Liver (tissue), 9 donors: ENCODE measurements around the gene GAP43. TPM values are rescaled to one million over a fixed set of nuclear protein-coding genes. Genes with fewer than 3 reads are reported as not detected.

Experiments used
- DNase-seq: peaks from one replicate; pipeline ENCODE4 v3.0.0-alpha.2; 2017; ENCODE audit warnings: low spot score
- H3K27ac ChIP-seq, 2 donors: one replicate each; pipeline ENCODE4 v1.7.0; 2013; ENCODE audit warnings: inconsistent platforms in 2 of 2, low read length in 2 of 2, control low read depth in 1 of 2, low read depth in 1 of 2, mild to moderate bottlenecking in 1 of 2
- H3K27me3 ChIP-seq, 4 donors: one replicate each; pipeline versions ENCODE4 v1.6.1 to v1.7.0; 2013; ENCODE audit warnings: low read length in 3 of 4, inconsistent platforms in 1 of 4, mild to moderate bottlenecking in 1 of 4, moderate library complexity in 1 of 4; ENCODE audit not compliant: control insufficient read depth in 4 of 4, insufficient read depth in 4 of 4
- H3K36me3 ChIP-seq, 4 donors: one replicate each; pipeline versions ENCODE4 v1.6.1 to v1.7.0; 2013; ENCODE audit warnings: low read length in 3 of 4, mild to moderate bottlenecking in 3 of 4, low read depth in 1 of 4, moderate library complexity in 1 of 4; ENCODE audit not compliant: control insufficient read depth in 4 of 4, insufficient read depth in 3 of 4
- H3K4me1 ChIP-seq, 4 donors: one replicate each; pipeline versions ENCODE4 v1.6.1 to v1.7.0; 2013; ENCODE audit warnings: low read length in 3 of 4, mild to moderate bottlenecking in 3 of 4, moderate library complexity in 1 of 4; ENCODE audit not compliant: control insufficient read depth in 4 of 4, insufficient read depth in 4 of 4
- H3K4me3 ChIP-seq, 3 donors: one replicate each; pipeline versions ENCODE4 v1.6.1 to v1.7.0; 2013; ENCODE audit warnings: low read length in 3 of 3, control low read depth in 1 of 3, low read depth in 1 of 3, mild to moderate bottlenecking in 1 of 3
- H3K9ac ChIP-seq, 2 donors: one replicate each; pipeline ENCODE4 v1.7.0; 2013; ENCODE audit warnings: low read length in 2 of 2, mild to moderate bottlenecking in 2 of 2, moderate library complexity in 2 of 2, control low read depth in 1 of 2, low read depth in 1 of 2
- H3K9me3 ChIP-seq, 4 donors: one replicate each; pipeline versions ENCODE4 v1.6.1 to v1.7.0; 2013; ENCODE audit warnings: low read length in 3 of 4; ENCODE audit not compliant: control insufficient read depth in 4 of 4
- ATF3 ChIP-seq: IDR thresholded peaks from 2 replicates; pipeline ENCODE4 v1.6.1; 2016; ENCODE audit warnings: antibody characterized with exemption
- CTCF ChIP-seq: fragments of 150-350 bp; IDR thresholded peaks from 2 replicates; pipeline ENCODE4 v1.5.1; 2017; ENCODE audit warnings: improper control_type of control experiment, low read depth, low read length; ENCODE audit not compliant: missing input control
- FOXA1 ChIP-seq: IDR thresholded peaks from 2 replicates; pipeline ENCODE4 v1.6.1; 2016; ENCODE audit warnings: antibody characterized with exemption
- FOXA2 ChIP-seq: IDR thresholded peaks from 2 replicates; pipeline ENCODE4 v1.6.1; 2016; ENCODE audit warnings: antibody characterized with exemption
- GABPA ChIP-seq, 2 donors: IDR thresholded peaks in 1 of 2; conservative IDR thresholded peaks in 1 of 2; 2 replicates each; pipeline ENCODE4 v1.6.1; 2016; ENCODE audit warnings: antibody characterized with exemption in 2 of 2, mild to moderate bottlenecking in 1 of 2, moderate library complexity in 1 of 2
- HNF4G ChIP-seq: IDR thresholded peaks from 2 replicates; pipeline ENCODE4 v1.6.1; 2016; ENCODE audit warnings: antibody characterized with exemption
- JUND ChIP-seq, 2 donors: IDR thresholded peaks; 2 replicates each; pipeline ENCODE4 v1.6.1; 2016; ENCODE audit warnings: antibody characterized with exemption in 2 of 2
- MAX ChIP-seq: IDR thresholded peaks from 2 replicates; pipeline ENCODE4 v1.6.1; 2016; ENCODE audit warnings: antibody characterized with exemption
- NR2F2 ChIP-seq: IDR thresholded peaks from 2 replicates; pipeline ENCODE4 v1.6.1; 2016; ENCODE audit warnings: antibody characterized with exemption
- RAD21 ChIP-seq, 2 donors: IDR thresholded peaks; 2 replicates each; pipeline ENCODE4 v1.6.1; 2016; ENCODE audit warnings: antibody characterized with exemption in 2 of 2, mild to moderate bottlenecking in 2 of 2
- RXRA ChIP-seq, 2 donors: IDR thresholded peaks; 2 replicates each; pipeline ENCODE4 v1.6.1; 2017 to 2018; ENCODE audit warnings: antibody characterized with exemption in 2 of 2, mild to moderate bottlenecking in 1 of 2
- SP1 ChIP-seq: IDR thresholded peaks from 2 replicates; pipeline ENCODE4 v1.6.1; 2018; ENCODE audit warnings: antibody characterized with exemption, mild to moderate bottlenecking
- TAF1 ChIP-seq: conservative IDR thresholded peaks from 2 replicates; pipeline ENCODE4 v1.6.1; 2016; ENCODE audit warnings: antibody characterized with exemption, mild to moderate bottlenecking
- YY1 ChIP-seq: IDR thresholded peaks from 2 replicates; pipeline ENCODE4 v1.6.1; 2016; ENCODE audit warnings: antibody characterized with exemption, mild to moderate bottlenecking
- ZBTB33 ChIP-seq: IDR thresholded peaks from 2 replicates; pipeline ENCODE4 v1.6.1; 2016; ENCODE audit warnings: antibody characterized with exemption
- WGBS: extraction: QIAGEN DNeasy Blood & Tissue Kit; methylation state at CpG from one replicate; pipeline ENCODE4 v1.1.7; 2013; 5-methylcytosine and 5-hydroxymethylcytosine counted together
- polyA plus RNA-seq, 2 donors: library from polyadenylated mRNA; stranded (reverse) in 1 of 2; unstranded in 1 of 2; fragments of 200-250 nt in 1 of 2; fragments of >200 nt in 1 of 2; fragmentation: Nextera tagmentation in 1 of 2; extraction: Ambion mirVana in 1 of 2; gene quantifications; one replicate each; pipeline versions ENCODE4 v1.2.1 to v1.2.3, GENCODE V29; 2013 to 2015
- total RNA-seq, 2 donors: library from RNA; depleted of rRNA; stranded (reverse); fragments of >200 nt; gene quantifications; one replicate each; pipeline ENCODE4 v1.2.3, GENCODE V29; 2014
- donor health status: healthy.
- donor health status: healthy.
- donor health status: healthy.
- donor health status: healthy.
- donor health status: healthy.

The GAP43 gene
- total and polyA plus RNA-seq, 4 donors, result 0.06 TPM; not detected in 3

- TF ChIP-seq RAD21 (IDR thresholded peaks at IDR 0.05), result no peak
- TF ChIP-seq NR2F2, result no peak
- no peak for TF ChIP-seq SP1
- no peak for TF ChIP-seq HNF4G
- no peak for TF ChIP-seq FOXA2
- TF ChIP-seq GABPA (IDR thresholded peaks at IDR 0.05 in 1 of 2, conservative IDR thresholded peaks at IDR 0.05 in 1 of 2), result no peak
- TF ChIP-seq ATF3, result no peak
- no peak for TF ChIP-seq MAX
- no peak for TF ChIP-seq RXRA (IDR thresholded peaks at IDR 0.05)
- no peak for TF ChIP-seq JUND (IDR thresholded peaks at IDR 0.05)
- TF ChIP-seq ZBTB33, result no peak
- no peaks in the 10 kb centered on the region for H3K36me3 ChIP-seq
- DNase-seq, result no peak
- H3K27ac ChIP-seq, result peak overlapping the region in 1 of 2 donors; percentile 66
- no peaks in the 10 kb centered on the region for H3K9me3 ChIP-seq
- H3K9ac ChIP-seq, result peak overlapping the region; percentile 57 to 61
- H3K27me3 ChIP-seq, result no peaks in the 10 kb centered on the region
- H3K4me1 ChIP-seq, result peaks cover 0 to 7% (median 2%) of the 10 kb centered on the region in 4 donors
- WGBS, result 58% methylated on average over 3 of the region's 3 CpGs
- peak overlapping the region in 2 of 3 donors; percentile 70 to 86 for H3K4me3 ChIP-seq
Measured at GRCh38 chr3:115658032-115658336, 34.7 kb downstream of the GAP43 start.

GRCh38 chr3:115658337-115659181, 35.2 kb downstream of the GAP43 start:
- WGBS, result 1% methylated on average over 58 of the region's 58 CpGs
- Histone ChIP-seq H3K27ac (peak overlapping the region; percentile 66 to 76), H3K27me3 (no peaks in the 10 kb centered on the region), H3K36me3 (no peaks in the 10 kb centered on the region), H3K9me3 (no peaks in the 10 kb centered on the region), H3K4me1 (peaks cover 0 to 7% (median 2%) of the 10 kb centered on the region in 4 donors), H3K4me3 (peak overlapping the region; percentile 70 to 86 (median 70)), H3K9ac (peak overlapping the region; percentile 57 to 72)
- TF ChIP-seq RAD21 (IDR thresholded peaks at IDR 0.05) (peak; percentile 12 to 18), NR2F2 (peak; percentile 28), SP1 (no peak), RXRA (IDR thresholded peaks at IDR 0.05) (peak in 1 of 2 donors; percentile 11), YY1 (peak; percentile 6)
- peak; percentile 48 for DNase-seq

- 69% methylated on average over 12 of the region's 12 CpGs for WGBS
- Histone ChIP-seq H3K9ac (no peak overlapping the region), H3K36me3 (no peaks in the 10 kb centered on the region), H3K27ac (peak overlapping the region in 1 of 2 donors; percentile 76), H3K4me3 (peak overlapping the region in 2 of 3 donors; percentile 70 to 86), H3K9me3 (no peaks in the 10 kb centered on the region), H3K4me1 (peaks cover 0 to 7% (median 2%) of the 10 kb centered on the region in 4 donors), H3K27me3 (no peaks in the 10 kb centered on the region)
- DNase-seq, result no peak
- TF ChIP-seq NR2F2 (no peak), RXRA (IDR thresholded peaks at IDR 0.05) (no peak), FOXA1 (no peak), TAF1 (no peak), GABPA (IDR thresholded peaks at IDR 0.05 in 1 of 2, conservative IDR thresholded peaks at IDR 0.05 in 1 of 2) (no peak), FOXA2 (no peak), RAD21 (IDR thresholded peaks at IDR 0.05) (no peak), CTCF (no peak), MAX (no peak), ATF3 (no peak), SP1 (no peak), YY1 (no peak), HNF4G (no peak), ZBTB33 (no peak)
Measured at GRCh38 chr3:115659253-115660220, 36.2 kb downstream of the GAP43 start.
